Erythroblast (primary cell): ENCODE measurements around the gene TCEA3.

Experiments used
- GATA1 ChIP-seq: IDR thresholded peaks from 2 replicates; pipeline ENCODE4 v1.6.1; 2011; ENCODE audit warnings: low read depth, mild to moderate bottlenecking, control low read depth, low read length, moderate library complexity
- POLR2A ChIP-seq: IDR thresholded peaks from 2 replicates; pipeline ENCODE4 v1.6.1; 2011; ENCODE audit warnings: mild to moderate bottlenecking, low read length

DNA sequence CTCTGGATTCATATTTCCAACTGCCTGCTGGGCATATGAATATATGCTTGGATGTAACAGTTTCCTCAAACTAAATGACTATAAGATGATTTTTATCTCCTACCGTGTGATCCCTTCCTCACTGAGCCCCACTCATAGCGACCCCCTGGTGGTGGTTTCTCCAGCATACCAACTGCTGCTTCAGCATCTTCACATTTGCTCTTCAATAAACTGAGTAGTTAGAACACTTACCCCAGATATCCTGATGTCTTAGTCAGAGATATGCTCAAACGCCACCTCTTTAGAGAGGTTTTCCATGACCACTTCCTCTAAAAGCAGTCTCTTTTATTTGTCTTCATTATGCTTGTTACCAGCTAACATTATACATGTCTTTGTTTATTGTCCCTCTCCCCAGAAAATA lies 70.3 kb downstream of the TCEA3 start:
- TF ChIP-seq POLR2A (no peak), GATA1 (no peak)
